ENCODE data around the gene ARHGAP42. TPM values are rescaled to one million over a fixed set of nuclear protein-coding genes. Genes with fewer than 3 reads are reported as not detected.

The ARHGAP42 gene
- total RNA-seq, 4 donors from 2014 or later: 21.8 to 55.7 (median 35.9) TPM

- no peaks in the 10 kb centered on the region for H3K4me1 ChIP-seq
- WGBS, 2 donors: 61 to 78% methylated on average over 2 of the region's 2 CpGs
- H3K36me3 ChIP-seq: peaks cover 0 to 3% of the 10 kb centered on the region in 2 donors
Observed at GRCh38 chr11:100941033-100941432, 253.9 kb downstream of the ARHGAP42 start.

GRCh38 chr11:100942016-100942415 is 254.9 kb downstream of the ARHGAP42 start:
- no peak for TF ChIP-seq POLR2A (IDR thresholded peaks at IDR 0.05)
- no peak for TF ChIP-seq CTCF (IDR thresholded peaks at IDR 0.05)
- Histone ChIP-seq H3K4me3 (replicated peaks in 1 of 3) (no peak overlapping the region), H3K4me1 (no peaks in the 10 kb centered on the region), H3K36me3 (peaks cover 0 to 3% of the 10 kb centered on the region in 2 donors), H3K27me3 (no peaks in the 10 kb centered on the region), H3K9me3 (no peaks in the 10 kb centered on the region), H3K27ac (no peak overlapping the region)
- DNase-seq: no peak
- 60 to 70% methylated on average over 4 of the region's 4 CpGs for WGBS, 2 donors
- intact Hi-C loops (cut with DNase I): no loop called here

More at GRCh38 chr11:100941033-100941432, 253.9 kb downstream of the ARHGAP42 start:
- Histone ChIP-seq H3K27ac (no peak overlapping the region), H3K9me3 (no peaks in the 10 kb centered on the region), H3K27me3 (no peaks in the 10 kb centered on the region), H3K4me3 (replicated peaks in 1 of 3) (no peak overlapping the region)
- no peak for TF ChIP-seq POLR2A (IDR thresholded peaks at IDR 0.05)
- no peak for TF ChIP-seq CTCF (IDR thresholded peaks at IDR 0.05)
- no peak for DNase-seq
- intact Hi-C loops (cut with DNase I): no loop called here

- intact Hi-C loops (cut with DNase I): no loop called here
- Histone ChIP-seq H3K4me3 (replicated peaks in 1 of 3) (no peak overlapping the region), H3K9me3 (no peaks in the 10 kb centered on the region), H3K4me1 (no peaks in the 10 kb centered on the region), H3K27ac (no peak overlapping the region), H3K36me3 (peaks cover 0 to 2% of the 10 kb centered on the region in 2 donors), H3K27me3 (no peaks in the 10 kb centered on the region)
- 92 to 97% methylated on average over 2 of the region's 2 CpGs for WGBS, 2 donors
- TF ChIP-seq CTCF (IDR thresholded peaks at IDR 0.05) (no peak), POLR2A (IDR thresholded peaks at IDR 0.05) (no peak)
- DNase-seq: no peak
Observed at GRCh38 chr11:100948936-100949335, 261.8 kb downstream of the ARHGAP42 start.

- no peak for TF ChIP-seq POLR2A (IDR thresholded peaks at IDR 0.05)
- no peak for TF ChIP-seq CTCF (IDR thresholded peaks at IDR 0.05)
- no peaks in the 10 kb centered on the region for H3K36me3 ChIP-seq
- no peaks in the 10 kb centered on the region for H3K27me3 ChIP-seq
- H3K27ac ChIP-seq: no peak overlapping the region
- 72 to 85% methylated on average over 2 of the region's 2 CpGs for WGBS, 2 donors
- intact Hi-C loops (cut with DNase I): no loop called here
- no peaks in the 10 kb centered on the region for H3K9me3 ChIP-seq
- no peaks in the 10 kb centered on the region for H3K4me1 ChIP-seq
- no peak overlapping the region for H3K4me3 ChIP-seq (replicated peaks in 1 of 3)
- DNase-seq: no peak
Observed at GRCh38 chr11:100949443-100949842, 262.4 kb downstream of the ARHGAP42 start.

- TF ChIP-seq CTCF (IDR thresholded peaks at IDR 0.05) (no peak), POLR2A (IDR thresholded peaks at IDR 0.05) (no peak)
- Histone ChIP-seq H3K9me3 (no peaks in the 10 kb centered on the region), H3K4me3 (replicated peaks in 1 of 3) (no peak overlapping the region), H3K4me1 (no peaks in the 10 kb centered on the region), H3K36me3 (no peaks in the 10 kb centered on the region), H3K27ac (no peak overlapping the region), H3K27me3 (no peaks in the 10 kb centered on the region)
- WGBS, 2 donors: 84 to 100% methylated on average over 1 of the region's 1 CpG
- no peak for DNase-seq
- intact Hi-C loops (cut with DNase I): no loop called here
Observed at GRCh38 chr11:100955318-100955717, 268.2 kb downstream of the ARHGAP42 start.
